GM21723 (cell line): ENCODE data around the gene IDH2.

Source experiments
- ATAC-seq: cut with Tn5 transposase; IDR thresholded peaks from one replicate; pipeline ENCODE4 v1.9.1; 2021; ENCODE audit warnings: mild to moderate bottlenecking, moderate library complexity; ENCODE audit not compliant: unreplicated experiment

IDH2 gene

GRCh38 chr15:90064911-90065681 is 37.2 kb downstream of the IDH2 start:
- no peak for ATAC-seq

DNA sequence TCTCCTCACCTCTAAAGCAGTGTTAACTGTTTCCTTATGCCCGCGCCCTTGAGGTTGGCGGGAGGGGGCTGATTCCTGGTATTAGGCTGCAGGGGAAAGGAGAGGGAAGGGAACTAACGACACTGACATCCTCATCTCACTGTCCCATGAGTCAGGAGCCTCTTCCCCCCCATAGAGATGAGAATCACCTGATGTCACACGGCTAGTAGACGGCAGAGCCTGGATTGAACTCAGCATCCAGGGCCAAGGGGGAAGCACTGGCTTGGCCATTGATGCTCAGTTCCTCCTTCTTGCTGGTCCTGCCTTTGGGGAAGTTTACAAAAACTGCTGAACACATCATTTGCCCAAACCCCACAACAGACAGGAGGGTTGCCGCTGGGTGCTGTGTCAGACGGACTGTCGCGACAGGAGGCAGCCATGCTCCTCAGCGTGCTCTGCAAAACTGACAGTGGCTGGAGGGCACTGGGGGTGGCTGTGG is 38.5 kb downstream of the IDH2 start:
- ATAC-seq, result no peak

GRCh38 chr15:90062973-90063769 is 39.1 kb downstream of the IDH2 start:
- no peak for ATAC-seq

DNA sequence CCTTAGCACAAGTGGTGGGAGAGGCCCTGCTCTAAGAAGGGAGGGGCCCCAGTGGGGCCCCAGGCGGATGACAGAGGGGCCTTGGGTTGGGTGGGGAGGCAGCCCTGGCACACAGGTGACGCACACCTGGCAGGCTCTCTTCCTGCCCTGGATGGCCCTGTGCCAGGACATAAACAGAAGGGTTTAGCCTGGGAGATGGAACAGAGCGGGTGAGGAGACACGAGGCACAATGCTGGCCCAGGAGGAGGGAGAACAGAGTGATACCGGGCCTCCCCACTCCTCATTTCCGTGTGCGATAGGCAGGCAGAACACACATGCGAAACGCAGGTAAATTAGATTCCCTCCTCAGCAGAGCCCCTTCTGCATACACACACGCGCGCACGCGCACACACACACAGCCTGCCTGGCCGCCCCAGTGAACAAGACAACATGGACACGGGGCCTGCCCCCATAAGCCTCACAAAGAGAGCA is 39.8 kb downstream of the IDH2 start:
- ATAC-seq, result no peak

- no peak for ATAC-seq
These were observed 40.2 kb downstream of the IDH2 start for GRCh38 chr15:90062023-90062442.

DNA sequence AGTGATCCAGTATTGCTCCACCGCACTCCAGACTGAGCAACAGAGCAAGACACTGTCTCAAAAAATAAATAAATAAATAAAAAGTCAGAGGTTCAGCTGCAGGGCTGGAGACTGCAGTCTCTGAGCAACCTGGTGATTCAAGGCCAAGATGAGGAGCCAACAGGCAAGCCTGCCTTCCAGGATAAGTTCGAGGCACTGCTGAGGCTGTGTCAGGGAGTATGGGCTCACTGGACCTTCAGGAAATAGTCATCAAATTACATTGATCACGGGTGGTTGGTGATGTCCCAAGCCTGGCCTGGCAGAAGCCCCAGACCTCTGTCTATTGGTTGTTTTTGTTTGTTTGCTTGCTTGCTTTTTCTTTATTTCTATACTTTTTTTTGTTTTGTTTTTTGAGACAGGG is 41.5 kb downstream of the IDH2 start:
- ATAC-seq, result no peak

DNA sequence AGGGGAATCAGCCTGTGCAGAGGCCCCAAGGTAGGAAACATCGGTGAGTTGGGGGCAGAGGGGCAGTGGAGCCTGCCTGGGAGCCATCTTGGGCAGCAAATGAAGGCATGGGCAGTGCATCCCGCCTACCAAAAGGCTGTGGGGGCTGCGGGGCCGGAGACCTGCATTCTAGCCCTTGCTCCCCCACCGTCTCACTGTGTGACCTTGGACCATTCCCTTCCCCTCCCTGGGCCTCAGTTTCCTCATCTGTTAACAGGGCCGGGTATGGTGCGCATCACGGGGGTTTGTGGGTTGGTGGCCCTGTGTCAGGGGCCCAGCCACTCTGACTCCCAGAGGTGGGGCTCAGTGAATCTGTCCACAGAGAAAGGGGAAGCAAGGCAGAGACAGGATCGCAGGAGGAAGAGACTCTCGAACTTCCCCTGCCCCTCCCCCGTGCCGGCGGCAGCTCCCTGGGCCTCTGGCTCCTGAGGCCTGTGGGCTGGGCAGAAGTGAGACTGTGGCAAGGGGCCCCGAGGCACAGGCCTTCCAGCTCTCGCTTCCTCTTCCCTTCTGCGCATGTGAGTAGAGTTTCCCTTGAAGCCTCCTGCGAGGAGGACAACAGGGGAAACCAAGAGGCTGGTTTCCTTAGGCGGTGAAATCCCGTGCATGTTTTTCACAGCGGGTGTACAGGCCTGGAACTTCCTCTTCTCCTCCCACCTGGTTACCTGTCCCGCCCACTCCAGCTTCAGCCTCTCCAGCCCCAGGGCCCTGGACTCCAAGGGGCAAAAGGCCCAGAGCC is 42.9 kb downstream of the IDH2 start:
- peak; percentile 87 for ATAC-seq

- no peak for ATAC-seq
These were observed 43.5 kb downstream of the IDH2 start for GRCh38 chr15:90058775-90059174.

GRCh38 chr15:90058308-90058707 is 44.0 kb downstream of the IDH2 start:
- peak; percentile 33 for ATAC-seq

GRCh38 chr15:90056529-90056928 is 45.7 kb downstream of the IDH2 start:
- ATAC-seq, result no peak

DNA sequence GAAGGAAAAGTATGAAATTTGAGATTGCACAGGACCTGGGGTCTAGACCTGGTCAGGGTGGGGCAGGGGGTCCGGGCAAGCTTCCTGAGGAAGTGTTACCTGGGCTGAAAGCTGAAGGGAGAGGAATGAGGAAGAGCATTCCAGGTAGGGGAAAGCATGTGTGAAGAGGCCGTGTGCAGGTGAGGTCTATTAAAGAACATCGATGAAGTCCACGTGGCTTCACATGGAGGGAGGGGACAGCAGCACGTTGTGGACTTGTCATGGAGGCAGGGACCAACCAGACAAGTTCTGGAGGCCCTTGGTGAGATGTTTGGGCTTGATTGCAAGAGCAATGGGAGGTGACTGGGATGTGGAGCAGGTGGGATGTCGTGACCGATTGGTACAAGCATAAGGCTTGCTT is 47.1 kb downstream of the IDH2 start:
- ATAC-seq, result no peak

DNA sequence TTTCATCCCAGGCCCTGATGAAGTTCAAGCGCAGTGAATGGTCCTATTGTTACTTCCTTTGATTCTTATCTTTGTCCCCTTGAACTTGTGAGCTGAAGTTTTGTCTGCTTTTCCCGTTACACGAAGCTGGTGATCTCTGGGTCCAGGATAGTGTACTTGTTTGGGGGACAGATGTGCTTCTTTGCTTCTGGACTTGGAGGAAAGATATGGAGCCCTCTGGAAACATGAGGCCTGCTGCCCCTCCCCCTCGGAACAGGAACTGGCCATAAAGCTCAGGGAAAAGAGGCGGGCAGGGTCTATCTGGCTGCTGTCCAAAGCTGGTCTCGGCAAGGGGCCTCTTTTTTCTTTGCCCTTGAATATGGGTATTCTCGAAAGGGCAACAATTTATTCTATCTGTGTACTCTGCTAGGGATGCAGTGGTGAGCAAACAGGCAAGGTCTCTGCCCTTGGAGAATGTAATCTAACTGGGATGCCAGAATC is 47.6 kb downstream of the IDH2 start:
- no peak for ATAC-seq

DNA sequence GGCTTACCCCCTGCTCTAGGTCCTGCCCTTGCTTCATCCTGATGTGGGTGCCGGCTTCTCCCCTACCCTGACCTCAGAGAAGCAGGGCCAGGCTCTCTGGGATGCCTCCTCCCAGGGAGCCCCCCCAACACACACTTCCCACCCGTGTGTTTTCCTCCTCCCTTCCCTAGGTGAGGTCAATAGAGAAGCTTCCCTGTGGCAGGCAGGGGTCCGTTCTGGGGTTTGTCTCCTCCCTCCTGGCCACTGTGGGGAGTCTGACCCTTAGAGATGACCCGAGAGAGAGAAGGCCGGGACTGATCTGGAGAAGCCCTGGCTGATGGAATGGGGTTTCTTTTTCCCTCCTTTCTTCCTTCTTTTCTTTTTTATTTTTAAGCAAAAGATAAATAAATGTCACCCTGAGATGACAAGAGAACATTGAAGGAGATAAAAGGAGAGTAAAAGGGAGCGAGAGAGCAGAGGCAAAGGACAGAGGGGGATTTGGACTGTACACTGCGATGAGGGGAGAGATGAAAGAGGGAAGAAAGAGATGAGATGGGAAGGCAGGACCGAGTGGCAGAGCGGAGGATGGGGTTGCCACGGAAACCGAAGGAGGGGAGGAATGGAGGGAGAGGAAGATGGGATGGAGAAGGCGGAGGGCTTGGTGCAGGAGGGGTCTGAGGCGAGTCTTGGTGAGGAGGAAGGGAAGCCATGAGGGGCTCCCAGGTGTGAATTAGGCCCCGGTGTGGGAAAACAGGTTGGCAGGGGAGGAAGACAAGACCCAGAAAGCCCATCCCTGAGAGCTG is 48.4 kb downstream of the IDH2 start:
- ATAC-seq, result no peak

GRCh38 chr15:90051874-90052273 is 50.4 kb downstream of the IDH2 start:
- no peak for ATAC-seq

GRCh38 chr15:90049666-90050604 is 52.3 kb downstream of the IDH2 start:
- ATAC-seq, result no peak

- no peak for ATAC-seq
These were observed 53.2 kb downstream of the IDH2 start for GRCh38 chr15:90049030-90049429.

- ATAC-seq, result no peak
These were observed 54.2 kb downstream of the IDH2 start for GRCh38 chr15:90047956-90048575.

- peak; percentile 51 for ATAC-seq
These were observed 55.3 kb downstream of the IDH2 start for GRCh38 chr15:90046911-90047392.

DNA sequence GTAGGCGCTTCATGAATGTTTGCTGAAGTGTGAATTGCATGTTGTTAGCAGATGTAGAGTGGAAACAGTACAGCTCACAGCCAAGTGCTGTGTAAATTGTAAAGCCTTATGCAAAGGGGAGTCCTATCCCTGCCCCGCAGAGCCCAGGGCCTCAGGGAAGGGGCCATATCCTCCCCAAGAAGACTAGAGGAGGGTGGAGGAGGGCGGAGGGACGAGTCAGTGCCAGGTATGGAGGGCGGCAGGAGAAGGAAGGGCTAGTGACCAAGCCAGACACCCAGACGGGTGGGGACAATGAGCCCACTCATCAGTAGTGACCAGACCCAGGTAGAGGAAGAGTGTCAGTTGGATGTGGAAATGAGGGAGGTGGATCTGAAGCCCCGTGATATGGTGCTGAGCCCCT is 56.0 kb downstream of the IDH2 start:
- ATAC-seq, result no peak
